Measurements from ENCODE around the gene ACACB. TPM values are rescaled to one million over a fixed set of nuclear protein-coding genes. Genes with fewer than 3 reads are reported as not detected.

ACACB gene
- total and polyA plus RNA-seq, 8 donors = 12.5 to 21.3 (median 15.8) TPM

GRCh38 chr12:109273354-109273753, 157.0 kb downstream of the ACACB start:
- ATAC-seq (no peak), DNase-seq (no peak)
- no peaks in the 10 kb centered on the region for H3K36me3 ChIP-seq
- H3K4me1 ChIP-seq = peaks cover 0 to 4% of the 10 kb centered on the region in 2 donors
- no peak overlapping the region for H3K4me3 ChIP-seq
- H3K27ac ChIP-seq = no peak overlapping the region
- H3K27me3 ChIP-seq = peaks cover 0 to 11% of the 10 kb centered on the region in 2 donors
- no peaks in the 10 kb centered on the region for H3K9me3 ChIP-seq
- no peak for TF ChIP-seq CTCF (IDR thresholded peaks at IDR 0.05)
- intact Hi-C loops (cut with DNase I) = no loop called here

GRCh38 chr12:109274381-109274780, 158.0 kb downstream of the ACACB start:
- TF ChIP-seq CTCF (IDR thresholded peaks at IDR 0.05) = no peak
- no peaks in the 10 kb centered on the region for H3K9me3 ChIP-seq
- intact Hi-C loops (cut with DNase I) = no loop called here

GRCh38 chr12:109275173-109275572, 158.8 kb downstream of the ACACB start:
- peaks cover 0 to 4% of the 10 kb centered on the region in 2 donors for H3K4me1 ChIP-seq
- ATAC-seq = no peak
- TF ChIP-seq CTCF (IDR thresholded peaks at IDR 0.05) = no peak

More at GRCh38 chr12:109274381-109274780, 158.0 kb downstream of the ACACB start:
- DNase-seq (no peak), ATAC-seq (no peak)
- H3K36me3 ChIP-seq = no peaks in the 10 kb centered on the region
- H3K27me3 ChIP-seq = peaks cover 0 to 11% of the 10 kb centered on the region in 2 donors
- H3K4me1 ChIP-seq = peaks cover 0 to 4% of the 10 kb centered on the region in 2 donors
- no peak overlapping the region for H3K27ac ChIP-seq
- H3K4me3 ChIP-seq = no peak overlapping the region

GRCh38 chr12:109276160-109276559, 159.8 kb downstream of the ACACB start:
- TF ChIP-seq CTCF (IDR thresholded peaks at IDR 0.05) = no peak
- no peak for ATAC-seq
- no peaks in the 10 kb centered on the region for H3K9me3 ChIP-seq
- H3K36me3 ChIP-seq = no peaks in the 10 kb centered on the region
- no peak overlapping the region for H3K4me3 ChIP-seq
- no peak overlapping the region for H3K27ac ChIP-seq
- peaks cover 0 to 11% of the 10 kb centered on the region in 2 donors for H3K27me3 ChIP-seq
- H3K4me1 ChIP-seq = peaks cover 0 to 4% of the 10 kb centered on the region in 2 donors
- no peak for DNase-seq
- intact Hi-C loops (cut with DNase I) = no loop called here

More at GRCh38 chr12:109275173-109275572, 158.8 kb downstream of the ACACB start:
- intact Hi-C loops (cut with DNase I) = no loop called here
- Histone ChIP-seq H3K9me3 (no peaks in the 10 kb centered on the region), H3K36me3 (no peaks in the 10 kb centered on the region), H3K27ac (no peak overlapping the region), H3K4me3 (no peak overlapping the region), H3K27me3 (peaks cover 0 to 11% of the 10 kb centered on the region in 2 donors)
- no peak for DNase-seq

GRCh38 chr12:109277255-109277898, 161.0 kb downstream of the ACACB start:
- Histone ChIP-seq H3K27ac (no peak overlapping the region), H3K36me3 (no peaks in the 10 kb centered on the region), H3K4me3 (no peak overlapping the region), H3K9me3 (no peaks in the 10 kb centered on the region), H3K4me1 (peaks cover 0 to 4% of the 10 kb centered on the region in 2 donors), H3K27me3 (peaks cover 0 to 11% of the 10 kb centered on the region in 2 donors)
- ATAC-seq (no peak), DNase-seq (no peak)
- TF ChIP-seq CTCF (IDR thresholded peaks at IDR 0.05) = no peak
- intact Hi-C loops (cut with DNase I) = no loop called here
